ENCODE results near the gene CELF4.

CELF4 gene

DNA sequence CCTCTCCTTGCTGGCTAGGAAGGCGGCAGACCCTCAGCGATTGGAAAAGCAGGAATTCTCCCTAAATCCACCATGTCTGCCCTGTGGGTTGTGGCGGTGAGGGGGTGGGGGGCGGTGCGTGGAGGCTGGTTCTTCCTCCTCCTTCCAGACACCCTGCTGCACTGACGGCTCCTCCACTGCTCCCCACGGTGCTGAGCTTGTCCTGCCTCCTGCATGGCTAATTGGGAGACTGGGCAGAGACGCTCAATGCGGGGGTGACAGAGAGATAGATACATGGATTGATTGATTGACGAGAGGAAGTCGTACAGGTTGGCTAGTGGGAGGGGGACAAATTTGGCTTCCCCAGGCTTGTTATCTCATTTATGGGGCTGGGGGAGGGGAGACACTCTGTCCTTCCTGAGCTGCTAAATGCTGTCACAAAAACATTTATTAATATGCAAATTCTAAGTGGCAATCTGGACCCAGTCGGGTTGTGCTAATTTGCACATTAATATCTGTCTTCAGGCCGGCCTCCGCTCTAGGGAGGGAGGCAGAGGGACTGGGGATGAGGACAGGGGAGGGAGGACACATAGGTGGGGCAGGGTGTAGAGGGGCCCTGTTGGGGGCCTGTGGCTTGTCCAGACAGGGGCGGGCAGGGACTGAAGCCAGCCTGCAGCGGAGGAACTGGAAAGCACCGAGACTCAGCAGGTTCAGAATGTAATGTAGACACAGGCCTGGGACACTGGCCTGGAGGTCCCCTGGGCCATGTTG lies 181.6 kb downstream of the CELF4 start:
- no peak overlapping the region for H3K4me2 ChIP-seq (ENCODE audit: low read length)
- no peaks in the 10 kb centered on the region for H3K4me1 ChIP-seq (ENCODE audit: control insufficient read depth, low read length)
- no peak overlapping the region for H3K27ac ChIP-seq (ENCODE audit: low read depth, low read length)
- no peaks in the 10 kb centered on the region for H3K36me3 ChIP-seq (ENCODE audit: control insufficient read depth, low read length)
- no peak overlapping the region for H3K4me3 ChIP-seq (ENCODE audit: low read length)
- H3K79me2 ChIP-seq (ENCODE audit: control insufficient read depth, low read length): no peaks in the 10 kb centered on the region
- no peaks in the 10 kb centered on the region for H3F3A ChIP-seq (ENCODE audit: control insufficient read depth, insufficient read depth)
- TF ChIP-seq EZH2phosphoT487 (IDR thresholded peaks at IDR 0.05; ENCODE audit: borderline replicate concordance, low read length): no peak
- TF ChIP-seq, protein P1, sequence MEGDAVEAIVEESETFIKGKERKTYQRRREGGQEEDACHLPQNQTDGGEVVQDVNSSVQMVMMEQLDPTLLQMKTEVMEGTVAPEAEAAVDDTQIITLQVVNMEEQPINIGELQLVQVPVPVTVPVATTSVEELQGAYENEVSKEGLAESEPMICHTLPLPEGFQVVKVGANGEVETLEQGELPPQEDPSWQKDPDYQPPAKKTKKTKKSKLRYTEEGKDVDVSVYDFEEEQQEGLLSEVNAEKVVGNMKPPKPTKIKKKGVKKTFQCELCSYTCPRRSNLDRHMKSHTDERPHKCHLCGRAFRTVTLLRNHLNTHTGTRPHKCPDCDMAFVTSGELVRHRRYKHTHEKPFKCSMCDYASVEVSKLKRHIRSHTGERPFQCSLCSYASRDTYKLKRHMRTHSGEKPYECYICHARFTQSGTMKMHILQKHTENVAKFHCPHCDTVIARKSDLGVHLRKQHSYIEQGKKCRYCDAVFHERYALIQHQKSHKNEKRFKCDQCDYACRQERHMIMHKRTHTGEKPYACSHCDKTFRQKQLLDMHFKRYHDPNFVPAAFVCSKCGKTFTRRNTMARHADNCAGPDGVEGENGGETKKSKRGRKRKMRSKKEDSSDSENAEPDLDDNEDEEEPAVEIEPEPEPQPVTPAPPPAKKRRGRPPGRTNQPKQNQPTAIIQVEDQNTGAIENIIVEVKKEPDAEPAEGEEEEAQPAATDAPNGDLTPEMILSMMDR (IDR thresholded peaks at IDR 0.05; ENCODE audit: low read depth, low read length, poor library complexity, severe bottlenecking): no peak
- no peaks in the 10 kb centered on the region for H3K9me2 ChIP-seq (replicated peaks; ENCODE audit: control insufficient read depth, low read length)
- no peaks in the 10 kb centered on the region for H3K9me3 ChIP-seq (ENCODE audit: control insufficient read depth, insufficient read depth, low read length)
- H3K27me3 ChIP-seq (ENCODE audit: control insufficient read depth, low read length): no peaks in the 10 kb centered on the region
- H4K20me1 ChIP-seq (ENCODE audit: control insufficient read depth, insufficient read depth, low read depth, low read length): no peaks in the 10 kb centered on the region

DNA sequence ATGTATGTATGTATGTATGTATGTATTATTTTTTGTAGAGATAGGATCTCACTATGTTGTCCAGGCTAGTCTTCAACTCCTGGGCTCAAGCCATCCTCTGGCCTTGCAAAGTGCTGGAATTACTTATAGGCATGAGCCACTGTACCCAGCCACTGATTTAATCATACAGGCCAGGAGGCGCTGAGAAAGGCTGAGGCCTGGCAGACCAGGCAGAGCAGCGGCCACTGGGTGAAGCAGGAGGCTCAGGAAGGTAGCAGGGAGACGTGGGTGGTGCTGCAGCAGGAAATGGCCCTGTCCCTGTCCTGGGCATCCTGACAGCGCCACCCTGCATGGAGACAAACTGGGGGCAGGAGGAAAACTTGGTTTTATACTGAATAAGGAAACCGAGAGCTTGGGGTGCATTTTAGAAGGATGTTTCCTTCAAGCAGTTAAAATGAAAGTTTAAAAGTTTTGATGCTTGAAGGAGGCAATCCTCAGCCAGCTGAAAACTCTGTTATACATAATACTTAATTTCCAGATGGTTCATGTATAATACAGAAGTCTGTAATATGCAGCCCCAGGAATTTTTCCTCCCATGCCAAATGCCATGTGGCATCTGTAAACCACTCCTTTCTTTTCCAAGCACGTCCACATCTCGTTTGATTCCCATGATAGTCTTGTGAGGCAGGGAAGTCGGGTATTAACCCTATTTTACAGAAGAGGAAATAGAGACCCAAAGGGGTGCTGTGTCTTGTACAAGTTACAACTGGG lies 182.4 kb downstream of the CELF4 start:
- Histone ChIP-seq H3K27ac (ENCODE audit: low read depth, low read length) (no peak overlapping the region), H3K4me1 (ENCODE audit: control insufficient read depth, low read length) (no peaks in the 10 kb centered on the region), H3F3A (ENCODE audit: control insufficient read depth, insufficient read depth) (no peaks in the 10 kb centered on the region), H4K20me1 (ENCODE audit: control insufficient read depth, insufficient read depth, low read depth, low read length) (no peaks in the 10 kb centered on the region), H3K79me2 (ENCODE audit: control insufficient read depth, low read length) (no peaks in the 10 kb centered on the region), H3K27me3 (ENCODE audit: control insufficient read depth, low read length) (no peaks in the 10 kb centered on the region), H3K9me3 (ENCODE audit: control insufficient read depth, insufficient read depth, low read length) (no peaks in the 10 kb centered on the region), H3K36me3 (ENCODE audit: control insufficient read depth, low read length) (no peaks in the 10 kb centered on the region), H3K4me3 (ENCODE audit: low read length) (no peak overlapping the region), H3K9me2 (replicated peaks; ENCODE audit: control insufficient read depth, low read length) (no peaks in the 10 kb centered on the region), H3K4me2 (ENCODE audit: low read length) (no peak overlapping the region)
- TF ChIP-seq, protein P1 (IDR thresholded peaks at IDR 0.05; ENCODE audit: low read depth, low read length, poor library complexity, severe bottlenecking): no peak
- no peak for TF ChIP-seq EZH2phosphoT487 (IDR thresholded peaks at IDR 0.05; ENCODE audit: borderline replicate concordance, low read length)

DNA sequence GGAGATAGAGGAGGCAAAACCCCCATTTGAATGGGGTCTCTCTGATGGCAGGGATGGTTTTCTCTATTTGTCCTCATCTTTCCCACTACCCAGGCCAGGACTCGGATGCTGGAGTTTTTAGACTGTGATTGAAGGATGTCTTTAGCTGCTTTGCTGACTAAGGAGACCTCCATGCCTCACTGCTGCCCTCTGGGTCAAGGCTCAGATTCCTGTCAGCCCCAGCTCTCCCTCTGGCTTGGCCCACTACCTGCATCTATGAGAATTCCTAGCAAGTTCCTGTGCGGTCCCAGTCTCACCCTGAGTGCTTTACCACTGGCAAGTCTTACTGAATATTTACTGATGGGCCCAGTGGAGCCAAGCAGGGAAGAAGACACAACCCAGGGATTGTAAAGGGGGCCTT lies 184.0 kb downstream of the CELF4 start:
- no peak for TF ChIP-seq EZH2phosphoT487 (IDR thresholded peaks at IDR 0.05; ENCODE audit: borderline replicate concordance, low read length)
- TF ChIP-seq, protein P1 (IDR thresholded peaks at IDR 0.05; ENCODE audit: low read depth, low read length, poor library complexity, severe bottlenecking): no peak
- H3K4me2 ChIP-seq (ENCODE audit: low read length): no peak overlapping the region
- no peak overlapping the region for H3K27ac ChIP-seq (ENCODE audit: low read depth, low read length)
- H4K20me1 ChIP-seq (ENCODE audit: control insufficient read depth, insufficient read depth, low read depth, low read length): no peaks in the 10 kb centered on the region
- no peaks in the 10 kb centered on the region for H3K36me3 ChIP-seq (ENCODE audit: control insufficient read depth, low read length)
- no peaks in the 10 kb centered on the region for H3K9me2 ChIP-seq (replicated peaks; ENCODE audit: control insufficient read depth, low read length)
- no peaks in the 10 kb centered on the region for H3K79me2 ChIP-seq (ENCODE audit: control insufficient read depth, low read length)
- no peak overlapping the region for H3K4me3 ChIP-seq (ENCODE audit: low read length)
- H3F3A ChIP-seq (ENCODE audit: control insufficient read depth, insufficient read depth): no peaks in the 10 kb centered on the region
- H3K27me3 ChIP-seq (ENCODE audit: control insufficient read depth, low read length): no peaks in the 10 kb centered on the region
- H3K4me1 ChIP-seq (ENCODE audit: control insufficient read depth, low read length): no peaks in the 10 kb centered on the region
- no peaks in the 10 kb centered on the region for H3K9me3 ChIP-seq (ENCODE audit: control insufficient read depth, insufficient read depth, low read length)
